ENCODE results near the gene INVS.
A peak's percentile ranks its signal among the peaks of the same experiment; 100 is the strongest.
"Not testable (repeated sequence)": the region's sequence is repeated elsewhere in the genome, so short reads cannot be mapped to it uniquely, and the experiment has no call there.

The INVS gene

DNA sequence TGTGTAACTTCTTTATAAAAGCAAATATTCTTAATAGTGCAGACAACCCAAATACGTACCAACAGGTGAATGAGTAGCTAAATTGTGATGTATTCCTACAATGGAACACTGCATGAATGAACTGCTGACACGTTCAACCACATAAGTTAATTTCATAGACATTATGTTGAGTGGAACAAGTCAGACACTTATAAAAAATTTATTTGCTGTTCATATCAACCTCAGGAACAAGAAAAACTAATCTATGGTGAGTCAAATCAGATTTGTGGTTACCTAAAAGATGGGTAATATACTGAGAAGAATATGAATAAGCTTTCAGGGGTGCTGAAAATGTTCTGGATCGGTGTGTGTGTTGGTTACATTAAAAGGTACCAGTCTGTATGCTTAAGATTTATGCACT is 35.7 kb downstream of the INVS start:
- TF ChIP-seq, protein P1, sequence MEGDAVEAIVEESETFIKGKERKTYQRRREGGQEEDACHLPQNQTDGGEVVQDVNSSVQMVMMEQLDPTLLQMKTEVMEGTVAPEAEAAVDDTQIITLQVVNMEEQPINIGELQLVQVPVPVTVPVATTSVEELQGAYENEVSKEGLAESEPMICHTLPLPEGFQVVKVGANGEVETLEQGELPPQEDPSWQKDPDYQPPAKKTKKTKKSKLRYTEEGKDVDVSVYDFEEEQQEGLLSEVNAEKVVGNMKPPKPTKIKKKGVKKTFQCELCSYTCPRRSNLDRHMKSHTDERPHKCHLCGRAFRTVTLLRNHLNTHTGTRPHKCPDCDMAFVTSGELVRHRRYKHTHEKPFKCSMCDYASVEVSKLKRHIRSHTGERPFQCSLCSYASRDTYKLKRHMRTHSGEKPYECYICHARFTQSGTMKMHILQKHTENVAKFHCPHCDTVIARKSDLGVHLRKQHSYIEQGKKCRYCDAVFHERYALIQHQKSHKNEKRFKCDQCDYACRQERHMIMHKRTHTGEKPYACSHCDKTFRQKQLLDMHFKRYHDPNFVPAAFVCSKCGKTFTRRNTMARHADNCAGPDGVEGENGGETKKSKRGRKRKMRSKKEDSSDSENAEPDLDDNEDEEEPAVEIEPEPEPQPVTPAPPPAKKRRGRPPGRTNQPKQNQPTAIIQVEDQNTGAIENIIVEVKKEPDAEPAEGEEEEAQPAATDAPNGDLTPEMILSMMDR (IDR thresholded peaks at IDR 0.05; ENCODE audit: low read length, missing control alignments): no peak
- H3K4me3 ChIP-seq (replicated peaks; ENCODE audit: low read depth, low read length): no peak overlapping the region

DNA sequence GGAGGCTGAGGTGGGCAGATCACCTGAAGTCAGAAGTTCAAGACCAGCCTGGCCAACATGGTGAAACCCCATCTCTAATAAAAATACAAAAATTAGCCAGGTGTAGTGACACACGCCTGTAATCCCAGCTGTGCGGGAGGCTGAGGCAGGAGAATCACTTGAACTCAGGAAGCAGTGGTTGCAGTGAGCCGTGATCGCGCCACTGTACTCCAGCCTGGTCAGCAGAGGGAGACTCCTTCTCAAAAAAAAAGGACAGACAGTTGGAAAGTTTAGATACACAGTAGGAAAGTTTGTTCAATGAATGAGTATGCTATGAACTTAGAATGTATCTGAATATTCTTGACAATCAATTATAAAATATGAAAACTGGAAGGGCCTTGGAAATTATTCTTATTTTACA is 37.8 kb downstream of the INVS start:
- TF ChIP-seq, protein P1 (IDR thresholded peaks at IDR 0.05; ENCODE audit: low read length, missing control alignments): peak; percentile 20
- DNase-seq (ENCODE audit: low read depth); H3K4me3 ChIP-seq (replicated peaks; ENCODE audit: low read depth, low read length): not testable (repeated sequence)

More for the DNA sequence above, 35.7 kb downstream of the INVS start:
- DNase-seq (ENCODE audit: low read depth): no peak

DNA sequence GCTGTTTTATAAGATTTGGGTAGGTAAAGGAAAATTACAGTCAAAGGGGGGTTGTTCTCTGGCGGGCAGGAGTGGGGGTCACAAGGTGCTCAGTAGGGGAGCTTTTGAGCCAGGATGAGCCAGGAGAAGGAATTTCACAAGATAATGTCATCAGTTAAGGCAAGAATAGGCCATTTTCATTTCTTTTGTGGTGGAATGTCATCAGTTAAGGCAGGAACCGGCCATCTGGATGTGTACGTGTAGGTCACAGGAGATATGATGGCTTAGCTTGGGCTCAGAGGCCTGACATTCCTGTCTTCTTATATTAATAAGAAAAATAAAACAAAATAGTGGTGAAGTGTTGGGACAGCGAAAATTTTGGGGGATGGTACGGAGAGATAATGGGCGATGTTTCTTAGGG is 41.3 kb downstream of the INVS start:
- not testable (repeated sequence) for DNase-seq (ENCODE audit: low read depth); H3K4me3 ChIP-seq (replicated peaks; ENCODE audit: low read depth, low read length)

DNA sequence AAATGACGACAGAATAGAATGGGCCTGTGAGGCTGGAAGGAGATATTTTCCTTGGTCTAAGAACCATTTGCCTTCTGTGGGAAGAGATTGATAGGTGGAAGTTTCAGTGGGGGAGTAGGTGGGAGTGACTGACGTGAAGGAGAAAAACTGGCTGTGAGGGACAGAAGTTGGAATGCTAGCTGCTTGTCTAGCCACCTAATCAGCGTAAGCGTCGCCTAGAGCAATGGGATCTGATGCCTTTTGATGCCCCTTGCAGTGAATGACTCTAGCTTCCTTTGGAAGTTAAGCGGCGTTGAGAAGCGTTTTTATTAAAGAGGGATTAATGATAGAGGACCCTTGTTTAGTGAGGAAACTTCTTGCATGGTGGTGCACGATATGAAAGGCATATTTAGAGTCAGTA is 42.8 kb downstream of the INVS start:
- not testable (repeated sequence) for DNase-seq (ENCODE audit: low read depth); H3K4me3 ChIP-seq (replicated peaks; ENCODE audit: low read depth, low read length)

DNA sequence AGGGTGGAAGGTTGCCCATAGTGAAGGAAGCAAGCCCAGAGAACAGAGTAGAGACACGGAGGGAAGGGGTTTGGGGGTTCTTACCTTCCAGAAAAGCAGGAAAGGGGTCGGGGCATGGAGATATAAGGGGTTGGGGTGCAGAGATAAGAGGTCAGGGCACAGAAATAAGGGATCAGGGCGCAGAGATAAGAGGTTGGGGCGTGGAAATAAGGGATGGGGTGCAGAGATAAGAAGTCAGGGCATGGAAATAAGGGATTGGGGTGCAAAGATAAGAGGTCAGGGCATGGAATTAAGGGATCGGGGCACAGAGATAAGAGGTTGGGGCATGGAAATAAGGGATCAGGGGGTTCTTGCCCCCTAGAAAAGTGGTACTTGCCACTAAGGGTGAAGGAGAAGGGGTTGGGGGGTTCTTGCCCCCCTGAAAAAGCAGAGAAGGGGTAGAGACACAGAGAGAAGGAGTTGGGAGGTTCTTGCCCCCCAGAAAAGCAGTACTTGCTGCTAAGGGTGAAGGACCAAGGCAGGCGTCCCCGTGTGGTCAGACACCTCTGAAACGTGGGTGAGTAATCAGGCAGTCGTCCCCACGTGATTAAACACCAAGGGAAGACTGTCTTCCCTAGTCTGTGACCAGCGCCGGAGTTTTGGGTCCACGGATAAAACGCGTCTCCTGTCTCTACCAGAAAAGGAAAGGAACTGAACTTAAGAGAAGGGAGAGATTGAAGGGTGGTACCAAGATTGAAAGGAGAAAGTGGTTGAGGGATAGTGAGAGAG is 46.3 kb downstream of the INVS start:
- H3K4me3 ChIP-seq (replicated peaks; ENCODE audit: low read depth, low read length); DNase-seq (ENCODE audit: low read depth): not testable (repeated sequence)

DNA sequence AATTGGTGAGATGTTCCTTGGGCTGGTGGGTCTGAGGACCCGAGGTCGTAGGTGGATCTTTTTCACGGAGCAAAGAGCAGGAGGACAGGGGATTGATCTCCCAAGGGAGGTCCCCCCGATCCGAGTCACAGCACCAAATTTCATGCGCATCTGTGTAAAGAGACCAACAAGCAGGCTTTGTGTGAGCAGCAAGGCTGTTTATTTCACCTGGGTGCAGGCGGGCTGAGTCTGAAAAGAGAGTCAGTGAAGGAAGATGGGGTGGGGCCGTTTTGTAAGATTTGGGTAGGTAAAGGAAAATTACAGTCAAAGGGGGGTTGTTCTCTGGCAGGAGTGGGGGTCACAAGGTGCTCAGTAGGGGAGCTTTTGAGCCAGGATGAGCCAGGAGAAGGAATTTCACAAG is 46.9 kb downstream of the INVS start:
- not testable (repeated sequence) for DNase-seq (ENCODE audit: low read depth); H3K4me3 ChIP-seq (replicated peaks; ENCODE audit: low read depth, low read length)

DNA sequence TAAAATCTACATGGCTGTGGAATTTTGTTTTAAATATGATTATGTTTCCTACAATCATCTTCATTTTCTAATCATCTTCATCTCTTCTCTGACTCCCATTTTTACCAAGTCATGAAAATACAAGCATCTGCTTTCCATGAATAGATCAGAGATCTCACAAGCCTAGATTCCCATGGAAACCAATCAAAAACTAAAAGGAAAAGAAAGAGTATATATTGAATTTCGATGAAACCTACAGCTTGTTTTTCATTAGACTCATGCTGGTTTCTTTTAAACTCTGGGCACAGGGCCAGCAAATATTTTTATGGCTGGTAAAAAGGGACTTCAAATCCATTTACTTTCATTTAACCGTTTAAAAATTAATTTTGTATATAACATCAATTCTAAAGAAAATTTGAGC is 51.2 kb downstream of the INVS start:
- no peak overlapping the region for H3K4me3 ChIP-seq (replicated peaks; ENCODE audit: low read depth, low read length)
- DNase-seq (ENCODE audit: low read depth): peak; percentile 32
- TF ChIP-seq, protein P1 (IDR thresholded peaks at IDR 0.05; ENCODE audit: low read length, missing control alignments): no peak

DNA sequence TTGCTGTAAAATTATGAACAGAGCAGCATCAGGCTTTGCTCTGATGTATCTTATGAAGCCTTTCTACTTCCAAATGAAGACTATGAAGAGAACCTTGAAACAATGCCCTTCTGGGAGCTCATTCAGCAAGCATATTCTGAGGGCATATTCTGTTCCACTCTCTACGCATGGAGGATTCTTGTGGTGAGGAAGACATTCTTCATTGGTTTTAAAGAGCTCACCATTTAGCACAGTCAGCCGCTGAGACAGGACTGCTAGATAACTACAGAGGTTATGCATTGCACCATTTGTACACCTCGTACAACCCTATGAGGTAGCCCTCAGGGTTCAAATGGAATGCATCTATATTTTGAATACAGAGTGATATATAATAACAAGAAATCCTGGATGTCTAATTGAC is 61.0 kb downstream of the INVS start:
- TF ChIP-seq, protein P1 (IDR thresholded peaks at IDR 0.05; ENCODE audit: low read length, missing control alignments): no peak
- no peak overlapping the region for H3K4me3 ChIP-seq (replicated peaks; ENCODE audit: low read depth, low read length)
- DNase-seq (ENCODE audit: low read depth): no peak

DNA sequence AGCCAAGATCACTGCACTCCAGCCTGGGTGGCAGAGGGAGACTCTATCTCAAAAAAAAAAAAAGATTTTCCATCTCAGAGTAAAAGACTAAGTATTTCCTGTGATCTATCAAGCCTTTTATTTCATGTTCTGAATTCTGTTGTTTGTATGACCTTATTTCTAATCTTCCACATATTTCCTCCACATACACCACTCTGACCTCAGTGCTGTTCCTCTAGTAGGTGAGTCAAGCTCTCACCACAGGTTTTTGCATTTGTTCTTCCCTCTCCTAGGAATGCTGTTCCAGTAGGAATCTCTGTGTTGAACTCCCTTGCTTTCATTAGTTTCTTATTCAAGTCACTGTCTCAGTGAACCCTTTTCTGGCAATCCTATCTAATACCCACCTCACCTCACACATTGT is 68.1 kb downstream of the INVS start:
- no peak overlapping the region for H3K4me3 ChIP-seq (replicated peaks; ENCODE audit: low read depth, low read length)
- TF ChIP-seq, protein P1 (IDR thresholded peaks at IDR 0.05; ENCODE audit: low read length, missing control alignments): no peak
- peak; percentile 16 for DNase-seq (ENCODE audit: low read depth)

All from fibroblast of pulmonary artery (primary cell).